HG03558 (cell line): ENCODE measurements around the gene CUL5.
"Not testable (repeated sequence)": the region's sequence is repeated elsewhere in the genome, so short reads cannot be mapped to it uniquely, and the experiment has no call there.

Experiments
- ATAC-seq: cut with Tn5 transposase; IDR thresholded peaks from one replicate; pipeline ENCODE4 v1.9.1; 2021; ENCODE audit warnings: moderate number of reproducible peaks; ENCODE audit not compliant: unreplicated experiment; ENCODE audit errors: extremely low read depth

Gene CUL5

GRCh38 chr11:108101090-108101775 is 92.5 kb downstream of the CUL5 start:
- ATAC-seq = no peak

DNA sequence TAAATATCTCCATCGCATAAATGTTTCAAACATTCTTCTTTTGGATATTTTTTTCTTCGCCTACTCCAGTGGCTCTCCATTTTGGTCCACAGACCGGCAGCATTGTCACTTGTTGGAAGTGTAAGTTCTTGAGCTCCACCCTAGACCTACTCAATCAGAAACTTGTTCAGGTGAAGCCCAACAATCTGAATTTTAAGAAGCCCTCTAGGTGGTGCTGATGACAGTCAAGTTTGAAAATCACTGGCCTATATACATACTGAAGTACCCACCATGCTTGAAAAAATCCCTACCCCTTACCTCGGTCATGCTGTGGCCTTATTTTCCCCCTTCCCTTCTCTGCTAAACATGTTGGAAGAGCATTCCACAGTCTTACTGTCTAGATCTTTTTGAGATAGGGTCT is 102.4 kb downstream of the CUL5 start:
- ATAC-seq = no peak

GRCh38 chr11:108112057-108112456 is 103.4 kb downstream of the CUL5 start:
- no peak for ATAC-seq

- no peak for ATAC-seq
These were observed 106.9 kb downstream of the CUL5 start for GRCh38 chr11:108115500-108116140.

GRCh38 chr11:108117746-108118371 is 109.2 kb downstream of the CUL5 start:
- ATAC-seq = no peak

GRCh38 chr11:108120936-108121273 is 112.2 kb downstream of the CUL5 start:
- ATAC-seq = not testable (repeated sequence)

- peak; percentile 93 for ATAC-seq
These were observed 112.8 kb downstream of the CUL5 start, which contains the start of gene ACAT1 for GRCh38 chr11:108121274-108122155. TSS of gene ACAT1 (plus strand) at chr11:108121567. CDS start at chr11:108121607, 40 bp downstream.

DNA sequence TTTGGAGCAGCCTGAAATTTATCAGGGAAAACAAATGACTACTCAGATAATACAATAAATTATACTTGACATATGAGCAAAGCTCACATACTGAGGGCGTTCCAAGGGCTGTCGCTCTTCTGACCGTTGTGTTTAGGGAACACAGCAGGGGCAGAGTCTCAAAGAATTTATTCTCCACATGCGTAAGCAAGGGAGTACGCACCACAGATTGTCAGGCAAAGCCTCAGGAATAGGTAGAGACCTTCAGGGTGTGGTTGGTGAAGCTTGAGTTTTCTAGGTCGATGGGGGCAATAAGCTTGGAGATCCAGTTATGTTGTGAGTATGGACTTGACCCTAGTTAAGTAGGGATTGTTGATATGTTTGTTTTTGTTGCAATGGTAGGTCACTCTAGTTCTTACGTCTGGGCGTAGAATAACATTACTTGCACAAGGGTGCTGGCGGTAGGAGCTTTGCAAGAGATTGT is 113.5 kb downstream of the CUL5 start:
- no peak for ATAC-seq

- ATAC-seq = no peak
These were observed 116.4 kb downstream of the CUL5 start for GRCh38 chr11:108125096-108125495.

GRCh38 chr11:108128772-108129171 is 120.1 kb downstream of the CUL5 start:
- ATAC-seq = no peak

GRCh38 chr11:108131993-108132392 is 123.3 kb downstream of the CUL5 start:
- ATAC-seq = no peak

DNA sequence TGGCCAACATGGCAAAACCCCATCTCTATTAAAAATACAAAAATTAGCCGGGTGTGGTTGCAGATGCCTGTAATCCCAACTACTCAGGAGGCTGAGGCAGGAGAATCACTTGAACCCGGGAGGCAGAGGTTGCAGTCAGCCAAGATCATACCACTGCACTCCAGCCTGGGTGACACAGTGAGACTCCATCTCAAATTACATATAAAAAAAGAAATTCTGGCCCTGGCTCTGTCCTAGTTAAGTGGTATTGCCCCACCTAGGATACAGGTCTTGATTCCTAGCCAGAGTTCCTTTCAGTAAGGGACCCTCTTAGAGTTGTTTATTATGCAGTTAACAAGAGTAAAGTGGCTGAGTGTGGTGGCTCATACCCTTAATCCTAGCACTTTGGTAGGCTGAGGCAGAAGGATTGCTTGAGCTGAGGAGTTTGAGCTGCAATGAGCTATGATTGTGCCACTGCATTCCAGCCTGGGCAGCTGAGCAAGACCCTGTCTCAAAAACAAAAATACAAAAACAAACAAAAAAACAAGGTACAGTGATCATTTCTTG is 124.4 kb downstream of the CUL5 start:
- not testable (repeated sequence) for ATAC-seq

DNA sequence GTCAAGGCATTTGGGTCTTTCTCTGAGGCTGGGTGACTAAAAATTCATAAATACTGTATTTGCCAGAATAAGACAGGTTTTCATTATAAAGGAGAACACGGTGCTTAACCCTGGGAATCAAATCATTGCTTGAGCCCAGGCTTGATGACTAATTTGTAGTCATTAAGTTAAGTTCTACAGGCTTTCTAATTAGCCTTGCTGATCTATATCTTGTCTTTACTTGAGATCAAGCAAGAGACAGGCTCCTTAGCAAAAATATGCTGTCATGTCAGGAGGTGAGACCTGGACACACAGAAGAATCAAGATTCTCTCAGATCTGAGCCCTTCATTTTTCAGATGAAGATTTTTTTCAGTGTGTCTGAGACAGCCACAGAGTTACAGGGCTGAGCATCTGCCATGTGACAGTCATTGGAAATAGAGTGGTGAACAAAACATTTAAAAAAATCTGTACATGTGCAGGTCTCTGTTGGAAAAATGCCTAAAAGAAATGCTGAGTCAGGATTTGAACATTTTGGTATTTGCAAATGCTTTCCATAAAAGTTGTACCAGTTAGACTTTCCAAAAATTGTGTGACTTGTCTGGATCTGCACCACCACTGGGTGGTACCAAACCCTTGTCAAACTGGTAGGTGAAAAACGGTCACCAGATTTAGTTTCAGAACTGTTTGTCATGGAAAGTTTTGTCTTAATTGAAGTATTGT is 127.3 kb downstream of the CUL5 start:
- ATAC-seq = no peak

DNA sequence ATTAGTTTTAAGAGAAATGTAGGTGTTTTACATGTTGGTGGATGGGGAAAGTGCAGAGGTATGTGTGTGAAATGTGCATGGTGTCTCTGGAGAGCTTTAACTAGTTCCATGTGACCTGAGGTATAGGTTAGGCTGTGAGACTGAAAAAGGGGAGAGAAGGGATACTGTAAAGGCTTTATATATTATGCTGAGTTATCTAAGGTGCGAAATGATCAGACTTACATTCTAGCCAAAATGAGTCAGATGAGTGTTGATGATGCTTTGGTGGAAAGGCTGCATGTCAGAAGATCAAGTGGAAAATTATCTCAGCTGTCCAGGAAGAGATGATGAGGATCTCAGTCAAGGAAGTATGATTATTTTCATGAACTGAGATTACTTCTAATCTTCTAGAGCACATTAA is 128.5 kb downstream of the CUL5 start:
- ATAC-seq = no peak

DNA sequence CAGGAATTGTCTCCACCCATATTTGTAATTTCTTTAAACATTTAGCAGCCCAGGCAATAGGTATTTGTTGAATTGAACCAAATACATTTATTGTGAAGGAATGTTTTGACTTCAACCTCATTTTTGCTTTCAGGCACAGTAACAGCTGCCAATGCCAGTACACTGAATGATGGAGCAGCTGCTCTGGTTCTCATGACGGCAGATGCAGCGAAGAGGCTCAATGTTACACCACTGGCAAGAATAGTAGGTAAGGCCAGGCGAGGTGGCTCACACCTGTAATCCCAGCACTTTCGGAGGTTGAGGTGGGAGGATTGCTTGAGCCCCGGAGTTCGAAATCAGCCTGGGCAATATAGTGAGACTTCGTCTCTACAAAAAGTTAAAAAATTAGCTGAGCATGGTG is 133.6 kb downstream of the CUL5 start:
- no peak for ATAC-seq

GRCh38 chr11:108144615-108145014 is 135.9 kb downstream of the CUL5 start:
- no peak for ATAC-seq

GRCh38 chr11:108147150-108147549 is 138.5 kb downstream of the CUL5 start:
- no peak for ATAC-seq

GRCh38 chr11:108148556-108148955 is 139.9 kb downstream of the CUL5 start:
- no peak for ATAC-seq

DNA sequence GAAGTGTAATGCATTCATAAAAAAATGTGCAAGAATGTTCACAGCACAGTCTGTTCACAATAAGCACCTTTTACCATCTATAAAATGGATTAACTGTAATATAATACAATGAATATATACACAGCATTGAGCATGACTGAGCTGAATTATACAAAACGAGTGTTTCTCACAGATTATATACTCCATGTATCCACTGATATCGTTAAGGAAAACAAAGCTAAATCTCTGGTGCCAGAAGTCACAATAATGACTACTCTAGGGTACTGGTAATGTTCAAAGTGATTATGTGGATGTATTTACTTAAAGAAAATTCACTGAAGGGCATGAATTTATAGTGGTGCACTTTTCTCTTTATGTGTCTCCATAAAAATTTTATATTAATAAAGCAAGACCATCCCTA is 145.9 kb downstream of the CUL5 start:
- ATAC-seq = no peak
